Fibroblast of lung (primary cell): ENCODE measurements around the gene GRIN2A. TPM values are rescaled to one million over a fixed set of nuclear protein-coding genes. Genes with fewer than 3 reads are reported as not detected.

Source experiments
- DNase-seq, 2 donors: peaks; one replicate each; pipeline versions ENCODE4 v3.0.0 to v3.0.0-alpha.2; 2010; ENCODE audit warnings: low read depth in 2 of 2
- H2AFZ ChIP-seq: 2 replicates; pipeline ENCODE4 v1.5.1; 2012; ENCODE audit warnings: low read length, control low read depth, inconsistent platforms
- H3K27ac ChIP-seq: 2 replicates; pipeline ENCODE4 v1.5.1; 2011; ENCODE audit warnings: low read length, control low read depth; ENCODE audit not compliant: insufficient read depth
- H3K27me3 ChIP-seq: 2 replicates; pipeline ENCODE4 v1.5.1; 2011; ENCODE audit warnings: mild to moderate bottlenecking, low read length; ENCODE audit not compliant: control insufficient read depth, insufficient read depth
- H3K36me3 ChIP-seq: 2 replicates; pipeline ENCODE4 v1.5.1; 2011; ENCODE audit warnings: low read length; ENCODE audit not compliant: control insufficient read depth, insufficient read depth
- H3K4me1 ChIP-seq: 2 replicates; pipeline ENCODE4 v1.5.1; 2011; ENCODE audit warnings: low read length; ENCODE audit not compliant: control insufficient read depth, insufficient read depth; ENCODE audit errors: extremely low read depth
- H3K4me2 ChIP-seq: 2 replicates; pipeline ENCODE4 v1.5.1; 2011; ENCODE audit warnings: low read length, control low read depth; ENCODE audit not compliant: insufficient read depth; ENCODE audit errors: extremely low read depth
- H3K4me3 ChIP-seq, 4 experiments: fragments of 200-600 bp in 1 of 4; sonication (generic) in 1 of 4; replicated peaks in 1 of 4; 2 replicates each; pipeline ENCODE4 v1.5.1; 2011 to 2016; ENCODE audit warnings: low read length in 4 of 4, low read depth in 3 of 4, mild to moderate bottlenecking in 3 of 4, control low read depth in 2 of 4, inconsistent platforms in 1 of 4, mixed read lengths in 1 of 4; ENCODE audit not compliant: insufficient read depth in 1 of 4; ENCODE audit errors: control extremely low read depth in 1 of 4
- H3K79me2 ChIP-seq: 2 replicates; pipeline ENCODE4 v1.5.1; 2012; ENCODE audit warnings: mild to moderate bottlenecking, low read length, inconsistent platforms; ENCODE audit not compliant: control insufficient read depth, insufficient read depth
- H3K9ac ChIP-seq: 2 replicates; pipeline ENCODE4 v1.5.1; 2011; ENCODE audit warnings: mild to moderate bottlenecking, low read length, control low read depth; ENCODE audit not compliant: insufficient read depth
- H3K9me3 ChIP-seq: 2 replicates; pipeline ENCODE4 v1.5.1; 2012; ENCODE audit warnings: low read depth, low read length; ENCODE audit not compliant: control insufficient read depth, insufficient read depth
- H4K20me1 ChIP-seq: 2 replicates; pipeline ENCODE4 v1.5.1; 2011; ENCODE audit warnings: low read length; ENCODE audit not compliant: control insufficient read depth, insufficient read depth; ENCODE audit errors: extremely low read depth
- CTCF ChIP-seq, 2 donors: IDR thresholded peaks in 1 of 2; conservative IDR thresholded peaks in 1 of 2; 1 replicate in 1 of 2; 2 replicates in 1 of 2; pipeline ENCODE4 v1.5.1; 2011 to 2012; ENCODE audit warnings: low read length in 2 of 2, control low read depth in 1 of 2, inconsistent platforms in 1 of 2, low read depth in 1 of 2, mild to moderate bottlenecking in 1 of 2
- EZH2 ChIP-seq: IDR thresholded peaks from 2 replicates; pipeline ENCODE4 v1.5.1; 2012; ENCODE audit warnings: low read length, control low read depth, mild to moderate bottlenecking; ENCODE audit errors: missing control alignments
- polyA plus RNA-seq, 2 donors: library from polyadenylated mRNA; depleted of rRNA in 1 of 2; stranded (reverse) in 1 of 2; unstranded in 1 of 2; fragments of >200 nt; gene quantifications; 2 replicates each; pipeline ENCODE4 v1.2.1, GENCODE V29; 2011 to 2012; ENCODE audit warnings: missing spikeins in 1 of 2
- total RNA-seq: library from RNA; depleted of rRNA; stranded (reverse); fragments of >200 nt; gene quantifications from 2 replicates; pipeline ENCODE4 v1.2.1, GENCODE V29; 2014

The GRIN2A gene
- total and polyA plus RNA-seq, 2 donors (not counting 1 experiment from before 2014, with no cell fraction given) = 0.15 to 0.33 TPM

GRCh38 chr16:10171221-10171620 lies 11.0 kb downstream of the GRIN2A start:
- no peaks in the 10 kb centered on the region for H3K79me2 ChIP-seq
- H3K9me3 ChIP-seq = no peaks in the 10 kb centered on the region
- H3K9ac ChIP-seq = no peak overlapping the region
- no peaks in the 10 kb centered on the region for H4K20me1 ChIP-seq
- no peak overlapping the region for H3K4me3 ChIP-seq
- H3K27me3 ChIP-seq = no peaks in the 10 kb centered on the region
- no peaks in the 10 kb centered on the region for H3K4me1 ChIP-seq
- H3K4me2 ChIP-seq = no peak overlapping the region
- no peak overlapping the region for H2AFZ ChIP-seq
- no peak overlapping the region for H3K27ac ChIP-seq
- no peaks in the 10 kb centered on the region for H3K36me3 ChIP-seq
- peak in 1 of 2 donors; percentile 29 for DNase-seq
- no peak for TF ChIP-seq EZH2
- TF ChIP-seq CTCF (conservative IDR thresholded peaks at IDR 0.05 in 1 of 2, IDR thresholded peaks at IDR 0.05 in 1 of 2; ENCODE audit: low read depth in 1 of 2, low read length in 2 of 2) = no peak

- no peaks in the 10 kb centered on the region for H3K79me2 ChIP-seq
- TF ChIP-seq EZH2 = no peak
- TF ChIP-seq CTCF (conservative IDR thresholded peaks at IDR 0.05 in 1 of 2, IDR thresholded peaks at IDR 0.05 in 1 of 2; ENCODE audit: low read depth in 1 of 2, low read length in 2 of 2) = no peak
- peak in 1 of 2 donors; percentile 71 for DNase-seq
These were observed 12.3 kb downstream of the GRIN2A start for GRCh38 chr16:10169904-10170410.

GRCh38 chr16:10169031-10169430 lies 13.2 kb downstream of the GRIN2A start:
- Histone ChIP-seq H3K27me3 (no peaks in the 10 kb centered on the region), H3K4me3 (no peak overlapping the region)

More at GRCh38 chr16:10169904-10170410, 12.3 kb downstream of the GRIN2A start:
- Histone ChIP-seq H3K4me1 (no peaks in the 10 kb centered on the region), H3K4me2 (no peak overlapping the region), H4K20me1 (no peaks in the 10 kb centered on the region), H3K4me3 (no peak overlapping the region), H3K9me3 (no peaks in the 10 kb centered on the region), H2AFZ (no peak overlapping the region), H3K36me3 (no peaks in the 10 kb centered on the region), H3K27ac (no peak overlapping the region), H3K9ac (no peak overlapping the region), H3K27me3 (no peaks in the 10 kb centered on the region)

More at GRCh38 chr16:10169031-10169430, 13.2 kb downstream of the GRIN2A start:
- no peak for DNase-seq
- Histone ChIP-seq H3K4me2 (no peak overlapping the region), H3K36me3 (no peaks in the 10 kb centered on the region), H3K9me3 (no peaks in the 10 kb centered on the region), H3K79me2 (no peaks in the 10 kb centered on the region), H3K9ac (no peak overlapping the region), H3K27ac (no peak overlapping the region), H2AFZ (no peak overlapping the region), H4K20me1 (no peaks in the 10 kb centered on the region), H3K4me1 (no peaks in the 10 kb centered on the region)
- no peak for TF ChIP-seq CTCF (conservative IDR thresholded peaks at IDR 0.05 in 1 of 2, IDR thresholded peaks at IDR 0.05 in 1 of 2; ENCODE audit: low read depth in 1 of 2, low read length in 2 of 2)
- TF ChIP-seq EZH2 = no peak
